ENCODE results near the gene PRR7.

GRCh38 chr5:177450667-177451424 is 4.2 kb downstream of the PRR7 start:
- no peak for TF ChIP-seq ZNF12 (CRISPR knock-in tag; IDR thresholded peaks at IDR 0.05)
- no peak for TF ChIP-seq CCAR2 (optimal IDR thresholded peaks at IDR 0.05; ENCODE audit: low read depth, low read length)
- no peak for TF ChIP-seq JUNB (CRISPR knock-in tag; IDR thresholded peaks at IDR 0.05; ENCODE audit: borderline replicate concordance)
- TF ChIP-seq ZFP36 (IDR thresholded peaks at IDR 0.05; ENCODE audit: borderline replicate concordance, low read depth, low read length, partially characterized antibody): no peak
- no peak for TF ChIP-seq KLF15 (CRISPR knock-in tag; IDR thresholded peaks at IDR 0.05; ENCODE audit: borderline replicate concordance)
- TF ChIP-seq NFAT5 (CRISPR knock-in tag; IDR thresholded peaks at IDR 0.05): no peak
- TF ChIP-seq CTCF (CRISPR knock-in tag; IDR thresholded peaks at IDR 0.05): no peak
- no peak for TF ChIP-seq SIN3B (IDR thresholded peaks at IDR 0.05; ENCODE audit: low read length)
- TF ChIP-seq KDM4B (CRISPR knock-in tag; IDR thresholded peaks at IDR 0.05): no peak
- no peak for TF ChIP-seq MLX (CRISPR knock-in tag; IDR thresholded peaks at IDR 0.05)
- TF ChIP-seq ZBED4 (CRISPR knock-in tag; IDR thresholded peaks at IDR 0.05; ENCODE audit: borderline replicate concordance): no peak
- TF ChIP-seq ATM (IDR thresholded peaks at IDR 0.05; ENCODE audit: borderline replicate concordance): no peak
- no peak for TF ChIP-seq CBX1 (IDR thresholded peaks at IDR 0.05; ENCODE audit: low read depth)
- TF ChIP-seq MAX (IDR thresholded peaks at IDR 0.05): no peak

Measured in HepG2 (cell line).